Karpas-422 (cell line): ENCODE data around the gene TSPAN11. TPM values are rescaled to one million over a fixed set of nuclear protein-coding genes. Genes with fewer than 3 reads are reported as not detected.
A peak's percentile ranks its signal among the peaks of the same experiment; 100 is the strongest.

Experiments
- DNase-seq: peaks from one replicate; pipeline ENCODE4 v3.0.0-alpha.2; 2015
- H2AFZ ChIP-seq: fragments of 200-600 bp; sonication (generic); 2 replicates; pipeline ENCODE4 v1.6.1; 2014; ENCODE audit warnings: antibody characterized with exemption, low read length, mixed read lengths
- H3K27ac ChIP-seq: fragments of 200-600 bp; sonication (generic); 2 replicates; pipeline ENCODE4 v1.5.1; 2014; ENCODE audit warnings: mild to moderate bottlenecking, low read length, moderate library complexity
- H3K27me3 ChIP-seq: fragments of 200-600 bp; sonication (generic); 2 replicates; pipeline ENCODE4 v1.6.1; 2014; ENCODE audit warnings: low read length, mixed read lengths
- H3K36me3 ChIP-seq: fragments of 200-600 bp; sonication (generic); 2 replicates; pipeline ENCODE4 v1.6.1; 2014; ENCODE audit warnings: low read length, mixed read lengths; ENCODE audit not compliant: insufficient read depth
- H3K4me1 ChIP-seq: fragments of 200-600 bp; sonication (generic); 2 replicates; pipeline ENCODE4 v1.6.1; 2014; ENCODE audit warnings: mild to moderate bottlenecking, low read length, mixed read lengths
- H3K4me2 ChIP-seq: fragments of 200-600 bp; sonication (generic); 2 replicates; pipeline ENCODE4 v1.6.1; 2014; ENCODE audit warnings: low read length, low read depth, mild to moderate bottlenecking; ENCODE audit not compliant: poor library complexity, severe bottlenecking
- H3K4me3 ChIP-seq: fragments of 200-600 bp; sonication (generic); 2 replicates; pipeline ENCODE4 v1.5.1; 2014; ENCODE audit warnings: mild to moderate bottlenecking, antibody characterized with exemption, low read length, mixed read lengths
- H3K79me2 ChIP-seq: fragments of 200-600 bp; sonication (generic); 2 replicates; pipeline ENCODE4 v1.6.1; 2014; ENCODE audit warnings: mild to moderate bottlenecking, low read length, mixed read lengths
- H3K9ac ChIP-seq: fragments of 200-600 bp; sonication (generic); 2 replicates; pipeline ENCODE4 v1.6.0; 2014; ENCODE audit warnings: low read length
- H3K9me2 ChIP-seq: fragments of 200-600 bp; sonication (generic), shearing (Covaris generic); replicated peaks from 2 replicates; pipeline ENCODE4 v1.6.0; 2014; ENCODE audit warnings: mild to moderate bottlenecking, low read length, moderate library complexity; ENCODE audit not compliant: insufficient read depth
- H3K9me3 ChIP-seq: fragments of 300-700, 200-600 bp; sonication (generic); 2 replicates; pipeline ENCODE4 v1.6.1; 2014; ENCODE audit warnings: low read length, mixed read lengths
- H4K20me1 ChIP-seq: fragments of 200-600 bp; sonication (generic); 2 replicates; pipeline ENCODE4 v1.6.1; 2014; ENCODE audit warnings: mild to moderate bottlenecking, antibody characterized with exemption, low read length, low read depth; ENCODE audit not compliant: insufficient read depth
- total RNA-seq: library from RNA; depleted of rRNA; stranded (reverse); fragments of >200 nt; shearing (Covaris generic); gene quantifications from 2 replicates; pipeline ENCODE4 v1.2.3, GENCODE V29; 2014; ENCODE audit warnings: low replicate concordance

Gene TSPAN11
- total RNA-seq, 1 experiment from 2014 or later = not detected

GRCh38 chr12:30905463-30906009, 21.0 kb upstream of the TSPAN11 start:
- Histone ChIP-seq H3K9me2 (no peaks in the 10 kb centered on the region), H3K79me2 (no peaks in the 10 kb centered on the region), H3K27ac (no peak overlapping the region), H3K9me3 (no peaks in the 10 kb centered on the region), H3K4me1 (no peaks in the 10 kb centered on the region), H3K4me2 (no peak overlapping the region), H3K36me3 (no peaks in the 10 kb centered on the region), H3K4me3 (no peak overlapping the region), H4K20me1 (no peaks in the 10 kb centered on the region), H3K27me3 (0 out of 2 replicates have a peak, but pooled peaks cover 2% of the 10 kb centered on the region), H2AFZ (no peak overlapping the region), H3K9ac (no peak overlapping the region)
- peak; percentile 2 for DNase-seq

- H3K27me3 ChIP-seq = no peaks in the 10 kb centered on the region
- DNase-seq = peak; percentile 9
- H3K9me3 ChIP-seq = no peaks in the 10 kb centered on the region
- H3K27ac ChIP-seq = no peak overlapping the region
- no peaks in the 10 kb centered on the region for H3K36me3 ChIP-seq
- no peaks in the 10 kb centered on the region for H3K79me2 ChIP-seq
- no peak overlapping the region for H3K9ac ChIP-seq
- no peaks in the 10 kb centered on the region for H3K9me2 ChIP-seq
- no peaks in the 10 kb centered on the region for H3K4me1 ChIP-seq
- no peak overlapping the region for H3K4me3 ChIP-seq
- no peaks in the 10 kb centered on the region for H4K20me1 ChIP-seq
- no peak overlapping the region for H3K4me2 ChIP-seq
- no peak overlapping the region for H2AFZ ChIP-seq
Measured at GRCh38 chr12:30908076-30908721, 18.3 kb upstream of the TSPAN11 start.

GRCh38 chr12:30908722-30909348, 17.7 kb upstream of the TSPAN11 start:
- DNase-seq = no peak
- Histone ChIP-seq H3K4me1 (no peaks in the 10 kb centered on the region), H3K79me2 (no peaks in the 10 kb centered on the region), H3K4me2 (no peak overlapping the region), H2AFZ (no peak overlapping the region), H3K27ac (no peak overlapping the region), H3K4me3 (no peak overlapping the region), H3K9me2 (no peaks in the 10 kb centered on the region), H3K36me3 (no peaks in the 10 kb centered on the region), H3K27me3 (no peaks in the 10 kb centered on the region), H3K9ac (no peak overlapping the region), H3K9me3 (no peaks in the 10 kb centered on the region), H4K20me1 (no peaks in the 10 kb centered on the region)

- Histone ChIP-seq H3K36me3 (no peaks in the 10 kb centered on the region), H3K79me2 (no peaks in the 10 kb centered on the region), H3K4me3 (no peak overlapping the region), H3K27me3 (no peaks in the 10 kb centered on the region), H3K9me3 (no peaks in the 10 kb centered on the region), H4K20me1 (no peaks in the 10 kb centered on the region), H3K4me1 (no peaks in the 10 kb centered on the region), H3K9ac (no peak overlapping the region), H2AFZ (no peak overlapping the region), H3K9me2 (no peaks in the 10 kb centered on the region), H3K4me2 (no peak overlapping the region), H3K27ac (no peak overlapping the region)
- peak; percentile 12 for DNase-seq
Measured at GRCh38 chr12:30909349-30910037, 17.1 kb upstream of the TSPAN11 start.

GRCh38 chr12:30910038-30910350, 16.6 kb upstream of the TSPAN11 start:
- Histone ChIP-seq H3K36me3 (no peaks in the 10 kb centered on the region), H2AFZ (no peak overlapping the region), H3K4me1 (no peaks in the 10 kb centered on the region), H4K20me1 (no peaks in the 10 kb centered on the region), H3K79me2 (no peaks in the 10 kb centered on the region), H3K4me3 (no peak overlapping the region), H3K9me2 (no peaks in the 10 kb centered on the region), H3K27me3 (no peaks in the 10 kb centered on the region), H3K4me2 (no peak overlapping the region), H3K27ac (no peak overlapping the region), H3K9me3 (no peaks in the 10 kb centered on the region), H3K9ac (no peak overlapping the region)
- peak; percentile 34 for DNase-seq

GRCh38 chr12:30911207-30911606, 15.3 kb upstream of the TSPAN11 start:
- H3K9me3 ChIP-seq = no peaks in the 10 kb centered on the region

GRCh38 chr12:30913323-30913722, 13.2 kb upstream of the TSPAN11 start:
- Histone ChIP-seq H3K27me3 (no peaks in the 10 kb centered on the region), H3K36me3 (no peaks in the 10 kb centered on the region), H3K79me2 (no peaks in the 10 kb centered on the region), H3K4me3 (no peak overlapping the region), H4K20me1 (no peaks in the 10 kb centered on the region), H3K9ac (no peak overlapping the region), H3K9me2 (no peaks in the 10 kb centered on the region), H3K9me3 (no peaks in the 10 kb centered on the region), H2AFZ (no peak overlapping the region), H3K4me1 (no peaks in the 10 kb centered on the region), H3K4me2 (no peak overlapping the region), H3K27ac (no peak overlapping the region)
- peak; percentile 21 for DNase-seq

More at GRCh38 chr12:30911207-30911606, 15.3 kb upstream of the TSPAN11 start:
- Histone ChIP-seq H3K4me1 (no peaks in the 10 kb centered on the region), H3K27me3 (no peaks in the 10 kb centered on the region), H2AFZ (no peak overlapping the region), H3K79me2 (no peaks in the 10 kb centered on the region), H3K4me2 (no peak overlapping the region), H3K36me3 (no peaks in the 10 kb centered on the region), H3K27ac (no peak overlapping the region), H3K9me2 (no peaks in the 10 kb centered on the region), H3K4me3 (no peak overlapping the region), H3K9ac (no peak overlapping the region), H4K20me1 (no peaks in the 10 kb centered on the region)
- peak; percentile 21 for DNase-seq

- no peaks in the 10 kb centered on the region for H4K20me1 ChIP-seq
Measured at GRCh38 chr12:30914986-30915591, 11.5 kb upstream of the TSPAN11 start.

More at GRCh38 chr12:30914986-30915591, 11.5 kb upstream of the TSPAN11 start:
- H2AFZ ChIP-seq = no peak overlapping the region
- no peaks in the 10 kb centered on the region for H3K9me3 ChIP-seq
- no peaks in the 10 kb centered on the region for H3K4me1 ChIP-seq
- no peak overlapping the region for H3K9ac ChIP-seq
- H3K27ac ChIP-seq = no peak overlapping the region
- no peak overlapping the region for H3K4me2 ChIP-seq
- H3K4me3 ChIP-seq = no peak overlapping the region
- H3K79me2 ChIP-seq = no peaks in the 10 kb centered on the region
- DNase-seq = no peak
- no peaks in the 10 kb centered on the region for H3K27me3 ChIP-seq
- no peaks in the 10 kb centered on the region for H3K9me2 ChIP-seq
- H3K36me3 ChIP-seq = no peaks in the 10 kb centered on the region
